SU-DHL-6 (cell line): ENCODE measurements around the gene VPS13A.

Experiments
- CTCF ChIP-seq: fragments of 200-600 bp; sonication (generic); IDR thresholded peaks from one replicate; pipeline ENCODE4 v1.5.1; 2017; ENCODE audit warnings: antibody characterized with exemption, mild to moderate bottlenecking, low read length, moderate library complexity; ENCODE audit not compliant: insufficient read depth, poor library complexity, severe bottlenecking
- EZH2phosphoT487 ChIP-seq: fragments of 200-600 bp; sonication (generic), shearing (Covaris generic); conservative IDR thresholded peaks from 2 replicates; pipeline ENCODE4 v1.6.1; 2018; ENCODE audit warnings: mild to moderate bottlenecking, antibody characterized with exemption, low read length, moderate library complexity, mixed read lengths

GRCh38 chr9:77304543-77304942 lies 127.2 kb downstream of the VPS13A start:
- TF ChIP-seq CTCF (no peak), EZH2phosphoT487 (no peak)
